GM21717 (cell line): ENCODE data around the gene OR10C1.

Source experiments
- ATAC-seq: cut with Tn5 transposase; IDR thresholded peaks from one replicate; pipeline ENCODE4 v1.9.1; 2021; ENCODE audit warnings: mild to moderate bottlenecking, moderate library complexity; ENCODE audit not compliant: unreplicated experiment

OR10C1 gene

DNA sequence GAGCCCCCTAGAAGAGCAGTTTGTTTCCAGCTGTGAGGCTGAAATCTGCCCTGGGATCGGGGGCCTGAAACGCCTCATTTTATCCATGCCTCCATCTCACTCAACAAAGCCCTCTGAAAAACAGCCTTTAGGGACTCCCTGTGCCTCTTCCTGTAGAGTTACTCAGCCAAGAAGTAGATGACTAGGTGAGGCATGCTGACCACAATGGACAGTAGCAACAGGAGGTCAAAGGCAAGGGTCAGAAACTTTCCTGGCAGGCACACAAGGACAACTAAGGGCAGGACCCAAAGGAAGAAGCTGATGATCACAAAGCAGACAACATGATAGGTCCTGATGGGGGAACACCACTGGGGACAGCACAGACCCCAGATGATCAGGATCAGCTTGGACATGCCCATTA lies 35.9 kb downstream of the OR10C1 start:
- no peak for ATAC-seq

DNA sequence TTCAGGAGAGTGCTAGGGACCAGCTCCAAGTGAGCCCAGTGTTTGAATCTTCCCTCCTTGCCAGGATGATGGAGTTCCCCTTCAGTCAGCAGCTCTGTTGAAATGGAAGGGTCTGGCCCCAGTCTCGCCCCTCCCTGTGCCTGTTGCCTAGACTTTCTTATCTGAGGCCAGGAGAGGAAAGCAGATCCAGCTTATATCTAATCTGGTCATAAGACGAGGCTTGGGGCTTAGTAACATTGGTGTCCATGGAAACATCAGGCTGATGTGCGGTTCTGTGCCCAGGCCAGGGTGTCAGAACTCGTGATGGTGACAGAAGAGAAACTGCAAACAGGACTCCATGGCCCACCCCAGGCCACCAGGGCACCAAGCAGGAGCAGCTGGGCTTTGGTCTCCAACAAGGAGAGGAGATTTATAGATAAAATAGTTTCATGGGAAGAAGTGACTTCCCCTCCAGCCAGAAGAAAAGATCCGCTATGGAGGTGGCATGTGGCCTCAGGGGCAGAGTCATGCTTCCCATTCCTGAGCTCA lies 38.9 kb downstream of the OR10C1 start:
- ATAC-seq, result no peak

DNA sequence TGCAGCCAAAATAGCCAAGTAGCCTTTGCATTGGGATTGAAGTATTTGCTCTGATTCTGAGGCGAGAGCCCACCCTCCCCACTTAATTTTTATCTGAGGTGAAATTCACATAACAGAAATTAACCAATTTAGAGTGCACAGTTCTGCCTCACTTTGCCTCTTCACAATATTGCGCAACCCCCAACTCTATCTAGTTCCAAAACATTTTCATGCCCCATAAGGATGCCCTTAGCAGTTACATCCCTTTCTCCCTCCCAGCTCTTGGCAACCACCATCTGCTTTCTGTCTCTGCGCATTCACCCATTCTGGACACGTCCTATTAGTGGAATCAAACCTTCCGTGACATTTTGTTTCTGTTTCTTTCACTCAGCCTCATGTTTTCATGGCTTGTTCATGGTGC lies 39.6 kb downstream of the OR10C1 start:
- ATAC-seq, result no peak

DNA sequence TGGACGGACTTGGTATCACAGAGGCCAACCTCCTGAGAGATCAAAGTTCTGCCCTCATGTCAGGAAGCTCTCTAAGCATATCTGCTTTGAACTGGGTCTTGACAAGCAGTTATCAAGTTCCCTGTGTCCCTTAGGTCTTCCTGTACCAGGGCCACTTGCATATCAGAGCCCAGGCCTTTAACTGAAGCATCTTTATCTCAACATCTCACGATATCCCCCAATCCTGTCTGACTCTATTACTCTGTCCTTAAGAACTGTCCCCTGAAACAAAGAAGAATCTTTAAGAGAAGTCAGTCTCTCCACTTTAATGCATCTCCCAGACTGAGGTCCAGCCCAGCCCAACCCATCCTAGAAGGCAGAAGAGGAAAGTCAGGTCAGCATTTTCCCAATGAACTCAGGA lies 40.5 kb downstream of the OR10C1 start:
- ATAC-seq, result no peak

DNA sequence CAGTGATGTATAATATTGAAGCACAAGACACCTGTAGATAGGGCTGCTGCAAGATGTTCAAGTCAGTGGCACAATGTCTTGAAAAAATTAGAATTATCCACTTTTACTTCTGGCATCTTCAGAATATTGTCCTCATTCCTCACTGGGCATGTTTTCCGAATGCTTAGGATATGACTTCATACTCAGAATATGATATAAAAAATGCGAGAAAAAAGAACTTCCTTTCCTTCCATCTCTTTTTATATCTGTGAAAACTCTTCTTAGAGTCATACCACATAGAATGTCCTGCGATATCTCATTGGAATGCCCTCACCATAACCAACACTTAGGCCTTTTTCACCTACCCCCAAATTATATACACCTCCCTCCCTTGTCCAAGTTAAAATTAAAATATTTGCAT lies 44.1 kb downstream of the OR10C1 start:
- no peak for ATAC-seq

DNA sequence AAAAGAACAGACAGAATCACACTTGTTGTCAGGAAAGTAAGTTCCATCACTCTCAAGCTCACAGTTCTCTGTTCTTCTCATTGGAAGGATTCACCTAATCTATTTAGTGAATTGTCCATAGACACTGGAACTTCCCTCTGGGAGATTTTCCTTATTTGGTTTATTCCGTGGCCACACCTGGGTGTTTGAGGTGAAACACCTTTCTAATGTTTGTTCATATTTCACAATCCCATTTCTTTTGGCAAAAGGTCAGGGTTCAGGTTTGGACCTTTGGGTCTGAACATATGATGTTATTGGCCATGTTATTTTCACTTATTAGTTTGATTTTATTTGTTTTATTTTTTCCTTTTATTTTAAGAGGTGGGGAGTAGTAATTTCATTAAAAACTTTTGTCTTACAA lies 44.6 kb downstream of the OR10C1 start:
- ATAC-seq, result no peak

DNA sequence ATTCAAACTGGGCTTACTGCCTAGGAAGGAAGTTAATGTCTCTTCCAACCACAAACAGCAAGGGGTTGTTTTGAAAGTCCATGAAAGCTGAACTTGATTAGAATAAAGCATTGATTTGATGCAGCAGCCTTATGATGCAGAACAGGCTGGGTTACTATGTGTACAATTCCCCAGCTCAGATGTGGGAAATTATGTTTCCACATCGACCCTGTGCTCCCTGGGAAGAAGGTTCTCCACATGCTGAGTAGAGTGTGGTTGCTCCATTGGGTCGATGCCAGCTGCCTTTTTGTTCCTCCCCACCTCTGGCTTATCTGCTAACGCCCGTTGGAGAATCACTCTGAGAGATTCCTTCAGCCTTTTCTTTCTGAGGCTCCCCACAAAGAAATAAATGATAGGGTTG lies 47.5 kb downstream of the OR10C1 start:
- ATAC-seq, result no peak

DNA sequence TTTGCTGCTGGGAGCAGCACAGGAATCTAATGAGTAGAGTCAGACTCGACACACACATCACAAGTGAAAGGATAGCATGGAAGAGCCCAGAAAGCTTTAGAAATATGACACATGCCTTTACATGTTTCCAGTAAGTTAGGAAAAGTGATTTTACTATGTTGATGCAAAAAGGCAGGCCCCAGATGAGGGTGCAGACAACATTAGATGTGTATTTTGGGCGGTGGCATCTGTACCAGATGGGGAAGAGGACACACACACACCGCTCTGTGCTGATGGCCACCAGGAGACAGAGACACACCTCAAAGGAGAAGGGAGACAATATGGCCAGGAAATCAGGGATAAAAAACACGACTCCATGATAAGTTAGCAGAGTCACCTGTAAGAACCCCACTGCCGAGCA lies 48.0 kb downstream of the OR10C1 start:
- no peak for ATAC-seq

DNA sequence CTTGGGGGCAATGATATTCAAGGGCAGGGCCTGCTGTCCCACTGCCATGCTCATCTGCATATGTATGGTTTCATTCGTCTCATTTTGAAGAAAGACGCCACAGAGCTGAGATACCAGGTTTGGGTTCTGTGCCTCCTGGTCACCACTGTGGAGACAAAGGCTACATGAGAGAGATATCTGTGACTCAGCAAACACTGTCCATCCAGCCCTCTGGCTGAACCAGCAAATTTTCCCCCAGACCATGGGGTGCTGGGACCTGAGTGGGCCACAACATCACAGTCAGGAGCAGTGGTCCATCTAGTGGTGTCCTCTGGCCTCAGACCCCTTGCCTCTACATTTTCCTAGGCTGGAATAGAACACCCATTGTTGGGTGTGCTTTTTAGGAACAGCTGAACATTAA lies 48.6 kb downstream of the OR10C1 start, which contains the start of gene MAS1L:
Gene MAS1L (minus strand): TSS at position 297 of the 400 bp plus-strand sequence. CDS start 54 bp downstream, at position 243.
- ATAC-seq, result no peak

DNA sequence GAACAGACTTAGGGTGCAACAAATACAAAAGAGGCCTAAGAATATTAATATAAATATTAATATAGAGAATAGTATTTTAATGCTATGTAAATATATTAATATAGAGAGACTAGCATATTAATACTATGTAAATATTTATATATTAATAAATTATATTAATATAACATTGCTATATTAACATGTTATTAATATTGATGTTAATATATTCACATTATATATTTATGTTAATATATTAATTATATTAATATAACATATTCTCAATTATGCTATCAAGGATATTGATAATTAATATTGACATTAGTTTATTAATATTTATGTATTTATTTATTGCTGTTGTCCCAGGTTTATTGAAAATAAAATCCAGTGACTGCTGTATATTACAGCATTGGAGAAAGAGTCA lies 49.8 kb downstream of the OR10C1 start:
- no peak for ATAC-seq

DNA sequence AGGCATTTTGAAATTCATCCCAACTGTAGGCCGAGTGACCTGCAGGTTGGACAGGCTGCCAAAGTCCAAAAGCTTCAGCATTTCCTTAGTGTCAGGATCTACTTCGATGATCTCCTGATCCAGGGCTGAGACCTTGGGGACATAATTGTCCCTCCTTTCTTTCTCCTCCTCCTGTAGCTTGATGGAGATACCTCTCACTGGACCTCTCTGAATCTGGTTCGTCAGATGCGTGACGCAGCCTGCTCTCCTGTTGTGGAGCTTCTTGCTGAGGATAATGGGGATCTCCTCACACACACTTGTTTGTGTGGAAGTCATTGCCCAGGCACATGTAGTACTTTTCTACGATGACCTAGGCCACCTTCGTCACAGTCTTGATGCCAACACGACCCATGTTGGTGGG lies 50.2 kb downstream of the OR10C1 start:
- no peak for ATAC-seq

DNA sequence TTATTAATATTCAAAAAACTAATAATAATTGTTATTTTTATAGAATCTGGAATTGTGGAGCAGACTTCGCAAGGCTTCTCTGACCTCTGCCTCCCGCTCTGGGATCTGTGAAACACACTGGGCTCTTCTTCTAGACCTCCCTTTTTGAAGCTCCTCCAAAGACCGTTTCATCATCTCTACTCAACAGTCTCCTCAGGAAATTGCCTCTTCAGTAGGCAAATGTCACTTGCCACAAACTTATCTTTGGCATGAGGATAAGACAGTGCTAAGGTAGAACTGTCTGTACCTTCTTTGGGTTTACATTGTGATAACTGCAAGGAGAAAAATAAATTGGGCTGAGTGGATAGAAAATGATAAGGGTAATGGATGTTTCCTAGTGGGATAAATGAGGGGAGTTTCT lies 50.9 kb downstream of the OR10C1 start:
- no peak for ATAC-seq

DNA sequence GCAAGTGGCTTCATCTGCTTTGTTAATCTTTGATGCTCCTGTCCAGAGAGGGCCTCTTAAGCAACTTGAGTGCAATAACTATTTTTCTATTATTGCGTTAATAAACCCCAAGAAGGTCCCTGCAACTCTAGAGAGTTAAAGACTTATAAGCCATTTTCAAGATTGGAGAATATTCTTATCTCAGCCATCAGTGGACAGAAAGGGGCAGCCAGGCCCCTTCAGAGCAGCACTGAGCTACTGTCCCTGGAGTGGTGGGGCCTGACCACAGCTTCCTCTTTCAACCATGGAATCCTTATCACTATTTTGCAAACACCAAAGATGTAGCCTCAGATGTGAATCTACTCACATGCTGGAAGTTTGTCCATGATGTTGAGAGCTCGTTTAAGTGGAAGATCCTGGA lies 51.4 kb downstream of the OR10C1 start:
- ATAC-seq, result no peak
